RPMI8226 (cell line): Measurements from ENCODE around the gene LSP1.
"Not testable (repeated sequence)": the region's sequence is repeated elsewhere in the genome, so short reads cannot be mapped to it uniquely, and the experiment has no call there.

Experiments
- DNase-seq: peaks from one replicate; pipeline ENCODE4 v3.0.0-alpha.2; 2015

The LSP1 gene

GRCh38 chr11:1932681-1933080 lies 79.8 kb downstream of the LSP1 start:
- DNase-seq, result no peak

DNA sequence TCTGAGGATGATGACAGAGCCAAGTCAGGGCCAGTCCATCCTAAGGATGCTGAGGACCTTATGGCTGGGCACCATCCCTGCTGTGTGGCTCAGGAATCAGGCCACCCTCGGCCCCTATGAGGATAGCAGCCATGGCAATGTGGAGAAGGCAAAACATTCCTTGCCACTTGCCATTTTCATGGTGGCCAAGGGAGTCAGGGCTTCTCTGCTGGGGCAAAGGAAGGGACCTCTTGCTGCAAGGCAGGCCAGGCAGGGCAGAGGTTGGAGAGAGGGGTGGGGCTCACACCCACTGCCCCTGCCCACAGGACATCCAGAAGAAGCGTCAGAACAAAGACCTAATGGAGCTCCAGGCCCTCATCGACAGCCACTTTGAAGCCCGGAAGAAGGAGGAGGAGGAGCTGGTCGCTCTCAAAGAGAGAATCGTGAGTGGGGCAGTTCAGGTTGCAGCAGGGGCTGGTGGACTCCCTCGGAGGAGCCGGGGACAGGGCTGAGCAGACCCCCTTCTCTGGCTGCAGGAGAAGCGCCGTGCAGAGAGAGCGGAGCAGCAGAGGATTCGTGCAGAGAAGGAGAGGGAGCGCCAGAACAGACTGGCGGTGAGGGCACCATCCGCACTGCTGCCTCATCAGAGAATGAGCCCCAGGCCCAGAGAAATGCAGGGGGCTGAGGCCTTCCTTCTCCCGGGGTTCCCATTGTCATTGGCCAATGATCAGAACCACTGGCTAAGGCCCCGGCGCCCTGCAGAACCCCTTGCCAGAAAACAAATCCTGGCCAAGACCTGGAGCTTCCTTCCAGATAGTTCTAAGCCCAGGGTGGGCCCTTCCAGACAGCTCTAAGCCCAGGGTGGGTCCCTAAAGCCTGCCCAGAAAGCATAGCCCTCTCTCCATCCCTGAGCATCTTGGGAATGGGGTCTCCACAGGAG lies 80.8 kb downstream of the LSP1 start:
- DNase-seq, result no peak

- no peak for DNase-seq
Observed at GRCh38 chr11:1934335-1935155, 81.7 kb downstream of the LSP1 start.

GRCh38 chr11:1935156-1936071 lies 82.5 kb downstream of the LSP1 start:
- no peak for DNase-seq

GRCh38 chr11:1936072-1936780 lies 83.3 kb downstream of the LSP1 start:
- DNase-seq, result no peak

DNA sequence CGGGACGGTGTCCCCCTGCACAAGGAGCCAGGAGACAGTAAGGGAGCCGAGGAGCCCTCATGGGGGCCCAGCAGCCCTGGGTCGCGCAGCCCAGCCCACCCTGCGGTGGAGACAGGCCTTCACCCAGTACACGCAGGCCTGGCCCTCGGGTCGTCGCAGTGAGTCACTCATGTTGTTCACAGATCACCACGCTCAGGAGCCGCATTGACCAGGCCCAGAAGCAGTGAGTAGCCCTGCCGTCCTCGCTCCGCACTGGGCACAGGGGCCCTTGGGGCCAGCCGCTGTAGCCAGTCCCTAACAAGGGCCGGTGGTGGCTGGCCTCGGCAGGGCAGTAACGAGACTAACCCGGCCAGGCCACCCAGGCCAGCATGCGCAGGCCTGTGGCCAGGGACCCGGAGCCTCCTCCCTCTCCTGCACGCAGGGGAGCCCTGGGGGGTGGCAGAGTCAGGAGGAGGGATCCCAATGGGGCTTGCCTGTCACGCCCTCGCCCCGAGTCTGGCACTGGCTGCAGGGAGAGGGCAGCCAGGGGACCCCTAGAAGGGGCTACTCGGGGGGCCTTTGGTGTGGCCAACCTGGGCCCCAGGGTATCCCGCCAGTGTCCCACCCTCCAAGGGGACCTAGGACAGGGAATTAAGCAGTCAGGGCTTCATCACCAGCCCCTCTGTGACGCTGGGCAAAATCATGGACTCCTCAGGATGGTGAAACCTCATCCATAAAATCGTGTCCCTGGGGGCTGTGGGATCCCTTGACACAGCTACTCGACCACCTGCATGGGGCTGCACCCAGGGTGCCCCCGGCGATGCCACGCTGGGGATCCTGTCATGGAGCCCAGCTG lies 84.1 kb downstream of the LSP1 start:
- DNase-seq, result no peak

DNA sequence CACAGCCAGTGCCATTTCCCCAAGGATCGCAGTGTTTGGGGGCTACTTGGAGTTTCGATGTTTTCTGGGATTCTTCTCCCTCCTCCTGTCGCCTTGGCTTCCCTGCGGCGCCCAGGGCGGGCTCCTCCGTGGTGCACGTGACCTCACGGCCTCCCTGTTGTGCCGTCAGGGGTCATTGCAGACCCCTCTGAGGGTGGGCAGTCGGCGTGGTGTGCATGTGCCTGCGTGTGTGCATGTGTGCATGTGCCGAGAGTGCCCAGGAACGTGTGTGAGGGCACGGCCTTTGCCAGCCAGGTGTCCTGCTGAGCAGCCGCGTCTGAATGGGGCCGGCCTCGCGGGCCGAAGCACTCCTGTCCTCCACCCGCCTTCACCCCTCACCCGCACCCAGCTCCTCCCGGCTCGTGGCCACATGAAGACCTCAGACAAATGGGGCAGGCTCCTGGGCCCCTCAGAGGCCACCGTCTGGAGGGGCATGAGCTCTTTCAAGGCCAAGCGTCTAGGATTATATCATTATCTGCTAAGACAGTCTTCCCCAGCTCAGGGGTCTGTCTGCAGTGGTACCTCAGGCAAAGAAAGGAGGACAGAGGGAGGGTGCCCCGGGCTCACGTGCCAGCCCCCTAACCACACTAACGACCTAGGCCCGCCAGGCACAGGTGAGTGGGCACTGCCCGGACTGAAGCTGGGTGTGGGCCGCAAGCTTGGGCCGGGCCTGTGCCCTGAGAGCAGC lies 84.9 kb downstream of the LSP1 start:
- no peak for DNase-seq

- no peak for DNase-seq
Observed at GRCh38 chr11:1938343-1939005, 85.6 kb downstream of the LSP1 start.

DNA sequence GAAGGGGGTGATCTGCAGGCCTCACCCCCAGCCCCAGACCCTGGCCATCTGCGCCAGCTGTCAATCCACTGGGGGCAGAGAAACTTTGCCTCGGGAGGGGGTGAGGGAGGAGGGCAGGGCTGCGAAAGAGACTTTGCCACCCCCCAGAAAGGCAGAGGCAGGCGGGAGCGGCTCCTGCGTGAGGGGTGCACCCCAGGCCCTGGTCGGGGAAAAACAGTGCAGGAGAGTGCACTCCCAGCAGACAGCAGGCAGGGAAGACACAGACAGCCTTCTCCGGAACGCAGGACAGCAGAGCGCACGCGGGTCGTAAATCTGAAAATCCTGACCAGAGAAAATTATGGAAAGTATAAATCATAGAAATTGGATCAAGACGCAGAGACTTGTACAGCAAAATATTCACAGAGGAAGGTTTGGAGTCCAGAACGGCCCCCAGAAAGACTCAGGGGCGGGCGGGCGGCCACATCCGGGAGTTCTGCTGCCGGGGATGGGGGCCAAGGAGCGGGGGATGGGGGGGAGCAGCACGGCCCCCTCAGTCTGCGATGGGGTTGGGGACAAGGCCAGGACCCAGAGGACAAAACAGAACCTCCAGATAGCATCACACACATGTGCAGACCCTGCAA lies 86.2 kb downstream of the LSP1 start:
- DNase-seq, result no peak

- DNase-seq, result not testable (repeated sequence)
Observed at GRCh38 chr11:1939788-1940187, 86.9 kb downstream of the LSP1 start.
